Testis (tissue), 2 donors: ENCODE measurements around the gene TRIM58.

Experiments
- POLR2A ChIP-seq: fragments of 450-650 bp; IDR thresholded peaks from one replicate; pipeline ENCODE4 v1.6.1; 2017; ENCODE audit warnings: antibody characterized with exemption, mild to moderate bottlenecking, moderate library complexity
- TF ChIP-seq, protein P1 (sequence below), 3 experiments: fragments of 450-650 bp in 2 of 3; fragments of 200-600 bp in 1 of 3; sonication (generic) in 1 of 3; IDR thresholded peaks; one replicate each; pipeline ENCODE4 v1.5.1; 2016 to 2019; ENCODE audit warnings: antibody characterized with exemption in 3 of 3, mild to moderate bottlenecking in 2 of 3, moderate library complexity in 1 of 3

DNA sequence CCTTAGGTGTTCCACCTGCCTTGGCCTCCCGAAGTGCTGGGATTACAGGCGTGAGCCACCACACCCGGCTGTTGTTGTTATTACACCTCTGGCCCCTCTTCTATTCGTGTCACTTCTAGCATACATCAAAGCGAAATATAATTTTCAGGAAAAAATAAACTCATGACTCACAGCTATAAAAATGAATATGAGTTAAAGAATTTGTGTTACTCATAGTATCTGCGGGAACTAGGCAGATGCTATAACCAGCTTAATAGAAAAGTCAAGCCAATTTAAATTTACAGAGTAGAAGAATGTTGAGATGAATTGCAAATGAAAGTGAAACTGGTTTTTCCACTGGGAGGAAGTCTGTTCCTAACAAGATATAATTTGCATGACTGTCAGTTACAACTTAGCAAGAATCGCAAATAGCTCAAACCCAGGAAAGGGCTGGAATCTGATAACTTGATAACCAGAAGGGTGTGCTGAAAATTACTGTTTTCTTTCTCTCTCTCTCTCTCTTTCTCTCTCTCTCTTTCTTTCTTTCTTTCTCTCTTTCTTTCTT lies 49.6 kb downstream of the TRIM58 start:
- TF ChIP-seq, protein P1, sequence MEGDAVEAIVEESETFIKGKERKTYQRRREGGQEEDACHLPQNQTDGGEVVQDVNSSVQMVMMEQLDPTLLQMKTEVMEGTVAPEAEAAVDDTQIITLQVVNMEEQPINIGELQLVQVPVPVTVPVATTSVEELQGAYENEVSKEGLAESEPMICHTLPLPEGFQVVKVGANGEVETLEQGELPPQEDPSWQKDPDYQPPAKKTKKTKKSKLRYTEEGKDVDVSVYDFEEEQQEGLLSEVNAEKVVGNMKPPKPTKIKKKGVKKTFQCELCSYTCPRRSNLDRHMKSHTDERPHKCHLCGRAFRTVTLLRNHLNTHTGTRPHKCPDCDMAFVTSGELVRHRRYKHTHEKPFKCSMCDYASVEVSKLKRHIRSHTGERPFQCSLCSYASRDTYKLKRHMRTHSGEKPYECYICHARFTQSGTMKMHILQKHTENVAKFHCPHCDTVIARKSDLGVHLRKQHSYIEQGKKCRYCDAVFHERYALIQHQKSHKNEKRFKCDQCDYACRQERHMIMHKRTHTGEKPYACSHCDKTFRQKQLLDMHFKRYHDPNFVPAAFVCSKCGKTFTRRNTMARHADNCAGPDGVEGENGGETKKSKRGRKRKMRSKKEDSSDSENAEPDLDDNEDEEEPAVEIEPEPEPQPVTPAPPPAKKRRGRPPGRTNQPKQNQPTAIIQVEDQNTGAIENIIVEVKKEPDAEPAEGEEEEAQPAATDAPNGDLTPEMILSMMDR (IDR thresholded peaks at IDR 0.05): no peak
- no peak for TF ChIP-seq POLR2A
